ENCODE measurements around the gene ME1.
"Not testable (repeated sequence)": the region's sequence is repeated elsewhere in the genome, so short reads cannot be mapped to it uniquely, and the experiment has no call there.

Gene ME1

GRCh38 chr6:83430611-83431544 lies at the start of gene ME1:
Gene ME1 (minus strand): TSS chr6:83431051. CDS start chr6:83430954, 97 bp downstream.
- no peak for DNase-seq

DNA sequence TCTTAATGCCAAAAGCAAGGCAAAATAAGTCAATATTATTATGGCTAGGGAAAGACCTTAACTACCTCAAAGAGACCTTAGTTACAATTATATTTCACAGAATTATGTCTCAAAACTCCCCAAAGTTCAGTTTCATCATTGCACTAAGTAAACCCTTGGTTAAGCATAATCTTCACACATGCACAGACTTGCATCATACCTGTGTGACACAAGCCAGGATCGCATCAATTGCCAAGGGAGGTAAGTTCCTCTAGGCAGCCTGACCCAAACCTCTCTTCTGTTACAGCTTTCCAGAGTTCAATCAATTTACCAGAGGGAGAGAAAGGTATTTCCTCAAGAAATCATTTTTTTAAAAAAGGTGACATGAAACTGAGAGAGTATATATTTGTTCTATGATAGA lies 49.6 kb upstream of the ME1 start:
- no peak for DNase-seq

DNA sequence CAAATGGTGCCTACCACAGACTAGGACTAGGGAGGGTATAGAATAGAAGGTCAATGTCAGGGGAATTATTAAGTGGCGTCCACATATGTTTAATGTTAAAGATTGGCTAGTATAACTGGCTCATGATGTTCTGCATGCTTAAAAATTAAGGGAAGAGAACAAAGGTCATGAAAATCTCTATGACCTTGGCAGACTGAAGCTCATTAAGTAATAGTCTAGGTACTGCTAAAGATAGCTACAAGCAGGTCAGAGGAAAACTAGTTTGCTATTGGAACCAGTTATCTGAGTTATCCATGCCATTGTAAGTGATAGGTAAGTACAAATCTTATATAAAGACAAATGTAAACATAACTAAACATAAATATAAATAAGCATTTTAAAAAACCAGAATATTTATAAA lies 48.5 kb upstream of the ME1 start:
- DNase-seq, result no peak

GRCh38 chr6:83476971-83477370 lies 46.1 kb upstream of the ME1 start:
- DNase-seq, result no peak

DNA sequence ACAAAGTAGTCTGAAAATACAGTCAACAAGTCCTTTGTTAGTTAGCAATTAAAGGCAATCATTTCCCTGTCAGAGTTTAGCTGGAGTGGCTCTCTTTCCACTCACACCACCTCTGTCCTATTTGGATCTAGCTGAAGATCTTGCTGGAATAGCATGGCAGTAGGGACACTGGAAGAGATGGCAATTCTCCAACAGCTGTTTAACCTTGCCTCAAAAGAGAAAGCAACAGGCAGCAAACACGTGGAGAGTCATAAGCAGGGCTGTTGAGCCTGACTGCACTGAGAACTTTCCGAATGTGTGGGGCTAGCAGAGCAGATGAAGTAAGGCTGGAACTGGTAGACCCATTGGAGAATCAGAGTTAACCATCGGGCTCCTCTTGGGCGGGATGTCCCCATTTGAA lies 43.5 kb upstream of the ME1 start:
- DNase-seq, result no peak

DNA sequence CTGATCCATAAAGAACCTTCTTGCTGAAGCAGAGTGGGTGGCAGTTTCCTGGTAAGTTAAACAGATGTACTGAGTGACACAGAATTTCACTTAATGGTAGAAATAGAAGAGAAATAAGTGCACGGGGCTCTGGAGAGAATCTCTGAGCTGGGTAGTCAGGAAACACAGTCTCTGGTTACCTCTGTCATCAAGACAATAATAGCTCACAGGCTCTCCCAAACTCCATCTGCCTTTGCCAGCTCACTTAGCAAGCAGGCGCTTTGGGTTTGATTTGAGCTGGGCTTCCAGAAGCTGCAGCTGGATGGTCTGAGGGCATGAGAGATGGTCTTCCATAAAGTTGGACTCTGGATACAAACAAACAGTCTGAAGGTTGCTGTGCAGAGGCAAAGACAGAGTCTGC lies 41.9 kb upstream of the ME1 start:
- no peak for DNase-seq

DNA sequence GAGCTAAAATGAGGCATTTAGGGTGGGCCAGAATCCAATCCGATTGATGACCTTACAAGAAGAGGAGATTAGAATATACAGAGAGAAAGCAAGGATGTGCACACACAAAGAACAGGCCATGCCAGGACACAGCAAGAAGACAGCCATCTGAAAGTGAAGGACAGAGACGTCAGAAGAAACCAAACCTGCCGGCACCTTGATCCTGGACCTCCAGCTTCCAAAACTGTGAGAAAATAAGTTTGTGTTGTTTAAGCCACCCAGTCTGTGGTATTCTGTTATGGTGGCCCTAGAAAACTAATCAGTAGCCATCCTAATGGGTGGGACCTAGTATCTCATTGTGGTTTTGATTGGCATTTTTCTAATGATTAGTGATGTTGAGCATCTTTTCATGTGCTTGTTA lies 39.7 kb upstream of the ME1 start:
- DNase-seq, result no peak

GRCh38 chr6:83470001-83470400 lies 39.1 kb upstream of the ME1 start:
- no peak for DNase-seq

DNA sequence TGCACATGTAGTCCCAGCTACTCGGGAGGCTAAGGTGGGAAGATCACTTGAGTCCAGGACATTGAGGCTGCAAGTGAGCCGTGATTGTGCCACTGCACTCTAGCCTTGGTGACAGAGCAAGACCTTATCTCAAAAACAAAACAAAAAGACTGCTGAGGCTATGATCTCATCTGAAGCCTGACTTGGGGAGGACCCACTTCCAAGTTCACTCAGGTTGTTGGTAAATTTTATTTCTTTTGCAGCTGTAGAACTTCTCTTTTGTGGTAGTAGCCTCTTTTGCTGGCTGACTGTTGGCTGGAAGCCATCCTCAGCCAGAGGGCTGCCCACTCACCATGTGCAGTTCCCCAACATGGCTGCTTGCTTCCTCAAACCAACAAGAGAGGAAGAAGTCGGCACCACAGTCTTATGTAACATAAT lies 36.8 kb upstream of the ME1 start:
- DNase-seq, result no peak

DNA sequence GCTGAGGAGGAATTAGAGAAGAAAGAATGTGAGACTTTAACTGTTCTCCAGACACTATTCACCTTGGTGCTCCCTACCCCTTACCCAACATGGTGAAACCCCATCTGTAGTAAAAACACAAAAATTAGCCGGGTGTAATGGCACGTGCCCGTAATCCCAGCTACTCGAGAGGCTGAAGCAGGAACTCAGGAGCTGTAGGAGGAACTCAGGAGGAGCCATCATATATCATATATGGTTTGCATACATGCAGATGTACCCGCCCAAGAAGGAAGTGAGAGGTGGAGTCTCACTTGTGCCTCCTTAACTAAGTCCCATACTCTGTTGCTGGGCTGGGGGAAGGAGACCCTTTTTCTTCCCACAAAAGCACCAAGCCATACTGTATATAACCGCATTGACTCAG lies 35.5 kb upstream of the ME1 start:
- DNase-seq, result no peak

DNA sequence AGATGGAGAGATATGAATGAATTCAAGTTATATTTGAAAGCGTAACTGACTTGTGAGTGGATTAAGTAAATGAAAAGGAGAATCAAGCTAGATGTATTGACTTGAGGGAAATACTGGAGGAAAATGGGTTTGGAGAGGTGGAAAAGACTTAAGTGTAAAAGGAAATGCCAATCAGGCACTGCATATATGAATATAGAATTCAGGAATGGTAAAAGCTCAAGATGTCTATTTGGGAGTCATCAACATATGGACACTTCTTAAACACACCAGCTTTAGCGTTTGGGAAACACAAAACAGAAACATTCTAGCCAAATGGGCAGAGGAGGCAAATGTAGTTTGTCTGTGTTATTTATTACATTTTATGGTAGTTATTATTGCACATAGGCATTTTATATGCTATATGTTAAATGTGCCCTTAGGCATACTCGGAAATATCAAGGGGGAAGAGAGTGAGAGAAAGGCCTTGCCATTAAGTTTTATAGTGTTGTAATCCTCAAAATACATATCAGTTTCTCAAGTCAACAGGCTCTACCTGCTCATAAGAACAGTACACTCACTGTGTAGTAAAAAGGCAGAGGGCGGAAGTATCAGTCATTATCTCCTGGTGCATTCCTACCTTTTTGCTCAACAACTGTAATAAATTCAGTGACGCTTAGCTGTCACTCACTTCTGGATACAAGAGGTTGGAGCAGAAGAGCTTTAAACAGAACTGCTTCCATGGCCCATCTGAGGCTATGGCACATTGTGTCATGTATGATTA lies 33.7 kb upstream of the ME1 start:
- DNase-seq, result no peak

- no peak for DNase-seq
Observed at GRCh38 chr6:83463886-83464285, 33.0 kb upstream of the ME1 start.

DNA sequence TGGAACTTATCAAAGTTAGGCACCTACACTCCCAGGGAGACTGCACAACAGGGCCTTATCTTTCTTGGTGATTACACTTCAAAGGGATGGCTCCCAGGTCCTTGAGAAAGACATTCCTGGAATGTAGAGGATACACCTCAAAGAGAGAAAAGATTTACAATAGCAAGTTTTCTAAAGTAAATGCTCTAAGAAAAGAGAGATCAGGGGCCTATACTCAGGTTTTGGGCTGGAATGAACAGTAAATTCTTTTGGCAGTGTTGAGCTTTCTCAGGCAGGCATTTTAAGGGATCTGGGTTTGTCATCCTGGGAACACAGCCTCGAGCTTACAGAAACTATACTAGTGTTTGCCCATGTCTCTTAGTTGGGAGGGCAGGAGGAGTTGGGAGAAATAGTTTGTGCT lies 31.7 kb upstream of the ME1 start:
- no peak for DNase-seq

DNA sequence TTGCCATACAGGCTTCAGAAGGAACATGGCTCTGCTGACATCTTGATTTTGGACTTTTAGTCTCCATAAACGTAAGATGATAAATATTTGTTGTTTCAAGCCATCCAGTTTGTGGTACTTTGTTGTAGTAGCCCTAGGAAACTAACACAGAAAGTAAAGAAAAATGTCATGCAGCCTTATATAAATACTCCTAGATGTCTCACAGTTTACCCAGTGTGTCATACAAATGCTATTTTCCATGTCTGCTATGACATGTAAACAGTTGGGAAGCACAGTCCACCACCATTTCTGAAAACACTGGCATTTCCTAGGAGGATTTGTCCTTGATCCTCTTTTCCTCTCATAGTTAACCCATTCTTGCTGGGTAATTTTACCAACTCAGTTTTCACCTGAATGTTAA lies 30.6 kb upstream of the ME1 start:
- DNase-seq, result no peak

DNA sequence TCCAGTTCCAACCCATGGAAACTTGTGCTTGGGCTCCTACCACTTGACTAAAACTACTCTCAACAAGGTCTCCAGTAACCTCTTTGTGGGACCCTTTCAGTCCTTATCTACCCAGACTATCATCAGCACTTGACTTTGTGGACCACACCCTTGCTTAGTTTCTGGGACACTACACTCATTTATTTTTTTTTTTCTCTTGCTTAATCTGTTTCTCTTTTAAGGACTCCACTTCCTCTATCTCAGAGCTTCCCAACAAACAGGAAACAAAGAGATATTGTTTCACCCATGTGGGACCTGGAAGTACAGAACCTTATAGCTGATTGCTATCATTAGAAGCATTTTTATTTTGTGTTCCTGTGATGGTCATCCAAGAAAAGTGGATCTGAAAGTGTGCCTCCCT lies 28.8 kb upstream of the ME1 start:
- DNase-seq, result no peak

GRCh38 chr6:83450015-83450414 lies 19.2 kb upstream of the ME1 start:
- DNase-seq, result not testable (repeated sequence)

DNA sequence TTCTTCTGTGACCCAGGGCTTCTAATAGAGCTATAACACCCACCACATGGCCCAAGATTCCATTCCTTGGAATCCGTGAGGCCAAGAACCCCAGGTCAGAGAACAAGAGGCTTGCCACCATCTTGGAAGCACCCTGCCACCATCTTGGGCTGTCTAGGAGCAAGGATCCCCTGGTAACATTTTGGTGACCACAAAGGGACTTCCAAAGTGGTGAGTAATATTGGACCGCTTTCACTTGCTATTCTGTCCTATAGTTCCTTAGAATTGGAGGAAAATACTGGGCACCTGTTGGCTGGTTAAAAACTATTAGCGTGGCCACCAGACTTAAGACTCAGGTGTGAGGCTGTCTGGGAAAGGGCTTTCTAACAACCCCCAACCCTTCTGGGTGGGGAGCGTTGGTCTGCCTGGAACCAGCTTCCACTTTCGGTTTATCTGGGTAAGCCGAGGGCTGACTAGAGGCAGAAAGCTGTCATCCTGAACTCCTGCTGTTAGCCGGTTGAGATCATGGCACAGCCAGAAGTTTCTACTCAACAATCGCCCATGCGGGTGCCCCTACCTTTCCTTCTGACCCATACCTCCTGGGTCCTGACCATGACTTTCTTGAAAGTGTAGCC lies 13.3 kb upstream of the ME1 start:
- not testable (repeated sequence) for DNase-seq

DNA sequence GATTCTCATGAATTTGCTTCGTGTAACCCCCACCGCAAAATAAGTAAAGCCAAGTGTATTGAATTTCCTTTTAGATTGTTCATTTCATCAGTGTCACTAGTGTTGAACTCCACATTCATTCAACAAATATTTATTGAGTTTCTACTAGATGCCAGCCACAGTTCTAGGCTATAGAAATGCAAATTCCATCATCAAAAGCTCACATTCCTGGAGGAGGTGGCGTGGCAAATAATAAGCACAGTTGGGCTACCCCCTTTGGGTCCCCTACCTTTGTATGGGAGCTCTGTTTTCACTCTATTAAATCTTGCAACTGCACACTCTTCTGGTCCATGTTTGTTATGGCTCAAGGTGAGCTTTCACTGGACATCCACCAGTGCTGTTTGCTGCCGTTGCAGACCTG lies 12.7 kb upstream of the ME1 start:
- no peak for DNase-seq

DNA sequence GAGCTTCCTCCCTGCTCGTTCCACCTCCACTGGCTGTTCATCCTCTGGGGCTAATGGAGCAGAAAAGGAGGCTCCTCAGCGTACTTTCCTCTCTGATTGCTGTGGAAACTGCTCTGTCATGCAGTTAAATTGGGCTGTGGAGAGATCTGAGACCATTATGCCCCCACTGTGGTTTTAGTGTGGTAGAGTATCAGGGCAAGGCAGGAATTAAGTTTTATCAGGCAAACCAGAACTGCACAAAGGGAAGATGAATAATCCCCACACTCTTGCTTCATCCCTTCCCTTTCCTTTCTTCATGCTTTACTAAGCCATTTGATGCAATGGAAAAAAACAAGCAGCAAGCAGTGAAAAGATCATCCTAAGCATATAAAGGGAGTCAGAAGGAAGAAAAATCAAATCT lies 11.9 kb upstream of the ME1 start:
- DNase-seq, result no peak

- no peak for DNase-seq
Observed at GRCh38 chr6:83439201-83439600, 8.3 kb upstream of the ME1 start.

DNA sequence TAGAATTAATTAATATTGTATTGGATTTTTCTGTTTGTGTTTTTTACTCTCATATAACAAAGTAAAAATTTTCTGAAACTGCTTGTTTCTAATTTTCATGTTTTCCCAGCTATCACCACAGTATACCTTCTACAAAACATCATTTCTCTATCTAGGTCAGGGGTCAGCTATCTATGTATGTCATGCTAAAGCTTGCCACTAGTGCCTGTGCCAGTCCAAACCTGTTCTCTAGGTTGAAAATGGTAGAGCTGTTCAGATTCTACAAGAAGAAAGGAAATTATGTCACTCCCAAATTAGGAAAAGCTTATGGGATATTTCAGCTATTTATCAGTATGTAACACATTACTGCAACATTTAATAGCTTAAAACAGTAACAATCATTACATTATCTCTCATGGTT lies 5.8 kb upstream of the ME1 start:
- no peak for DNase-seq

DNA sequence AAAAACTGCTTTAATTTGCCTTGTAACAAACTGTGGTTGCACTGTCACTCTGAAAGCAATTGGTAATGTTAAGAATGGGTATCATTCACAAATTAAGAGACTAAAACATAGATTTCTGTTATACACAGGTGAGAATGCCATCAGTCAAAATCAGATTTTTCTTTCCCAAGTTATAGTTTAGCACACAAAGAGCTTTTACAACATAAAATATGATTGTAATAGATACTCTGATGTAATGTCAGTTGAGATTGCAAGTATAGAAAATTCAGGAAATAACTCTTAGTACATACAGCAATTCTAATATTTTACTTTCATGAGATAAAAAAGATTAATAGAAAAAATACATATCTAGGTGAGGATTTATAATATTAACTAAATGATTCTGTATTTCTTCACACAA lies 2.3 kb upstream of the ME1 start:
- no peak for DNase-seq

GRCh38 chr6:83432636-83433035 lies 1.8 kb upstream of the ME1 start:
- no peak for DNase-seq

All from activated CD4-positive, CD25-positive, alpha-beta regulatory T cell treated with anti-CD3 and anti-CD28 coated beads, Interleukin-2, amount 50 U/mL, for 72 hours (primary cell).